Left kidney (tissue), 8 donors: ENCODE results near the gene FOXC1. TPM values are rescaled to one million over a fixed set of nuclear protein-coding genes. Genes with fewer than 3 reads are reported as not detected.

Experiments
- DNase-seq: peaks from one replicate; pipeline ENCODE4 v3.0.0-alpha.2; 2013
- long read RNA-seq, 8 donors: transcript quantifications; one replicate each; lab custom pipeline, GENCODE V29; 2026
- polyA plus RNA-seq: library from polyadenylated mRNA; unstranded; fragments of 120-200 nt; gene quantifications from one replicate; pipeline ENCODE4 v1.2.1, GENCODE V29; 2013; ENCODE audit not compliant: insufficient read length

Gene FOXC1
- polyA plus RNA-seq, result 81.3 TPM
- long read RNA-seq, donor 1, transcript FOXC1-201 (1 exons, 3,926 nt), result minor isoform, 28 of 231 reads
- long read RNA-seq, donor 1, transcript FOXC1-202 (1 exons, 3,831 nt), result major isoform, 203 of 231 reads
- long read RNA-seq, donor 1, partial matches to known transcripts, result 0 of 231 reads
- long read RNA-seq, donor 1, other reads (novel, unspliced or antisense), result 0 of 231 reads
- long read RNA-seq, donor 2, transcript FOXC1-201 (1 exons, 3,926 nt), result minor isoform, 27 of 124 reads
- long read RNA-seq, donor 2, transcript FOXC1-202 (1 exons, 3,831 nt), result major isoform, 97 of 124 reads
- long read RNA-seq, donor 2, partial matches to known transcripts, result 0 of 124 reads
- long read RNA-seq, donor 2, other reads (novel, unspliced or antisense), result 0 of 124 reads
- long read RNA-seq, donor 3, transcript FOXC1-201 (1 exons, 3,926 nt), result minor isoform, 13 of 88 reads
- long read RNA-seq, donor 3, transcript FOXC1-202 (1 exons, 3,831 nt), result major isoform, 75 of 88 reads
- long read RNA-seq, donor 3, partial matches to known transcripts, result 0 of 88 reads
- long read RNA-seq, donor 3, other reads (novel, unspliced or antisense), result 0 of 88 reads
- long read RNA-seq, donor 4, transcript FOXC1-202 (1 exons, 3,831 nt), result major isoform, 37 of 37 reads
- long read RNA-seq, donor 4, partial matches to known transcripts, result 0 of 37 reads
- long read RNA-seq, donor 4, other reads (novel, unspliced or antisense), result 0 of 37 reads
- long read RNA-seq, donor 5, transcript FOXC1-201 (1 exons, 3,926 nt), result minor isoform, 26 of 124 reads
- long read RNA-seq, donor 5, transcript FOXC1-202 (1 exons, 3,831 nt), result major isoform, 98 of 124 reads
- long read RNA-seq, donor 5, partial matches to known transcripts, result 0 of 124 reads
- long read RNA-seq, donor 5, other reads (novel, unspliced or antisense), result 0 of 124 reads
- long read RNA-seq, donor 6, transcript FOXC1-201 (1 exons, 3,926 nt), result minor isoform, 15 of 180 reads
- long read RNA-seq, donor 6, transcript FOXC1-202 (1 exons, 3,831 nt), result major isoform, 165 of 180 reads
- long read RNA-seq, donor 6, partial matches to known transcripts, result 0 of 180 reads
- long read RNA-seq, donor 6, other reads (novel, unspliced or antisense), result 0 of 180 reads
- long read RNA-seq, donor 7, transcript FOXC1-201 (1 exons, 3,926 nt), result minor isoform, 22 of 161 reads
- long read RNA-seq, donor 7, transcript FOXC1-202 (1 exons, 3,831 nt), result major isoform, 139 of 161 reads
- long read RNA-seq, donor 7, partial matches to known transcripts, result 0 of 161 reads
- long read RNA-seq, donor 7, other reads (novel, unspliced or antisense), result 0 of 161 reads
- long read RNA-seq, donor 8, transcript FOXC1-201 (1 exons, 3,926 nt), result minor isoform, 19 of 72 reads
- long read RNA-seq, donor 8, transcript FOXC1-202 (1 exons, 3,831 nt), result major isoform, 53 of 72 reads
- long read RNA-seq, donor 8, partial matches to known transcripts, result 0 of 72 reads
- long read RNA-seq, donor 8, other reads (novel, unspliced or antisense), result 0 of 72 reads

- peak; percentile 93 for DNase-seq
Observed at GRCh38 chr6:1609648-1610496, at the start of gene FOXC1. Gene FOXC1, plus strand, starts transcription at chr6:1609915. Its CDS starts 531 bp downstream, at chr6:1610446.

- no peak for DNase-seq
Observed at GRCh38 chr6:1560281-1561058, 49.2 kb upstream of the FOXC1 start.

- DNase-seq, result no peak
Observed at GRCh38 chr6:1561355-1561754, 48.4 kb upstream of the FOXC1 start.

GRCh38 chr6:1562171-1562955 is 47.4 kb upstream of the FOXC1 start:
- no peak for DNase-seq

DNA sequence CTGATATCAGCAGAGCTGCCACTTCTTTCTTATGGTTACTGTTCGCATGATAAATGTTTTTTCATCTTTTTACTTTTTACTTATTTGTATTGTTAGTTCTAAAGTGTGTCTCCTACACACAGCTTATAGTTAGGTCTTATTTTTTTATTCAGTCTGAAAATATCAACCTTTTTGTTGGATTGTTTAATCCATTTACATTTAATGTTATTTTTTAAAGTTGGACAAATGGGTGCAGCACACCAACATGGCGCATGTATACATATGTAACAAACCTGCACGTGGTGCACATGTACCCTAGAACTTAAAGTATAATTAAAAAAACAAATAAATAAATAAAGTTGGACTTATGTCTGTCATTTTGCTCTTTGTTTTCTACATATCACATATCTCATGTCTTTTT is 40.3 kb upstream of the FOXC1 start:
- DNase-seq, result no peak

DNA sequence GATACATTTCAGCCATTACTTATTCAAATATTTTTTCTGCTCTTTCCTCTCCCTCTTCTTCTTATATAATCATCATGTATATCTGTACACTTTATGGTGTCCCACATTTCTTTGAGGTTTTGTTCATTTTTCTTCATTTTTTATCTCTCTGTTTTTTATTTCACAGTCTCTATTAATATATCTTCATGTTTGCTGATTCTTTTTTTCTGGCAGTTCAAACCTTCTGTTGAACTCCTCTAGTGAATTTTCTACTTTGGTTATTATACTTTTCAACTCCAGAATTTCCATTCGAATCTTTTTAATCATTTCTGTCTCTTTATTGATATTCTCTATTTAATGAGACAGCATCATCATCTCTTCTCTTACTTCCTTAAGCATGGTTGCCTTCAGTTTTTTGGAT is 38.9 kb upstream of the FOXC1 start:
- no peak for DNase-seq

GRCh38 chr6:1572892-1573291 is 36.8 kb upstream of the FOXC1 start:
- DNase-seq, result no peak

DNA sequence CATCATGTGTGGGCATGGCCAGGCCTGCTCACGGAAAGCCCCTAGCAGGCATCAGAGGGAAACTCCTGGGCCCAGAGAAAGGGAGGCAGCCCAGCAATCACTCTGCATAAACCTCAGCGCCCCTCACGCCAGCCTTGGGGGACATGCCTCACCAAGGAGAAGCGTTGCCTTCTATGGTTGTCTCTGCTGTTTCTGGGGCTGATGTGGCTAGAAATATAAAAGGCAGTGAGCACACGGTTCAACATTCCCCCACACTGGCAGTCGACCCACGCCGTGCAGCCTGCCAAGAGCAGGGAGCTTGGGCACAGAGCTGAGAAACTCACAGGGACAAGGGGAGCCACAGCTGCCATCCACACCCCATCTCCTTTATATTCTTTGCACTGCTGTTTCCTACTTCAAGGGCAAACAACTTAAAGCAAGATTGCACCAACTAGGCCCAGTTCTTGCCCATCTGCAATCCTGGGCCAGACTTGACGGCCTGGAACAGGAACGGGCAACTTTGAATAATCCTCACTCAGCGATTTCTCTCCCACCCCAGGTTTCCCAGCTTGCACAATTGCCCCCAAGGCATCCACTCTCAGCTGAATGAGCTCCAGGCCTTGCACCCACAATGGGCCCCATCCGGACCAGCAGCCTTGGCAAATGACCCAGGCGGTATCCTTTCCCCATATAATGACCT is 35.5 kb upstream of the FOXC1 start:
- no peak for DNase-seq

- no peak for DNase-seq
Observed at GRCh38 chr6:1574890-1575209, 34.9 kb upstream of the FOXC1 start.

DNA sequence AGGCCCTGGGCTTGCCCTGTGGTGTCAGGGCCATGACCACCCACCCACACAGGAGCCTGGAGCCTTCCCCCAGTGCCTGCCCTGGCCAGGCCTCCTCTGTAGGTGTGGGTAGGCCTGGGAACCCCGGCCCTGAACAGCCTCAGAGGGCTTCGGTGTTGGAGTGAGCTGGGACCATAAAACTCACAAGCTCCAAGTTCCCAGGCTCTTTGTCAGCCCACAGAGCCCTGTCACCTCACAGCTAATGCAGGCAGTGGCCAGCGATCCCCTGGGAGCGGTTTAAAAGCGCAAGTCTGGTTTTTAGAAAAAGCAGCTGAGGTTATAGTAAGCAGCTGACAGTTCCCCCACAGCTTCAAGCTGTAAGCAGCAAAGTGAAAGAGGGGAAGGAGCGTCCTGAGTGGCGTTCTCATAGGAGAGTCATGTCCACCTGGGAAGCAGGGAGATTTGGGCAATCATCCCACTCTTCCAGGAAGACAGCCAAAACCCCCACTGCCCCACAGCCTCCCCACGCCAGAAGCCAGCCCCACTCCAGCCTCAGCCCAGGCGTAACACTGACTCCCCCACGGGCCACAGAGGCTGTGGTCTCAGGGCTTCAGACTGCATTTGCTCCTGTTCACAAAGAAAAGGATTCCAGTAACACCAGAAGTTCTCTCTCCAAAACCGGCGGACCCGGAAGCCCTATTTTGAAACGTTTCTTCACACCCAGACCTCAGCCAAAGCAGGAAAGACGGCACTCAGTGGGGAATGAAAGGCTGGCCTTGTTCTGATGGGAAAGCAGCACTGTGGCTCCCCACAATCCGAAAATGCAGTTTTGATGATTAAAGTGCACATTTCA is 34.3 kb upstream of the FOXC1 start:
- DNase-seq, result no peak

DNA sequence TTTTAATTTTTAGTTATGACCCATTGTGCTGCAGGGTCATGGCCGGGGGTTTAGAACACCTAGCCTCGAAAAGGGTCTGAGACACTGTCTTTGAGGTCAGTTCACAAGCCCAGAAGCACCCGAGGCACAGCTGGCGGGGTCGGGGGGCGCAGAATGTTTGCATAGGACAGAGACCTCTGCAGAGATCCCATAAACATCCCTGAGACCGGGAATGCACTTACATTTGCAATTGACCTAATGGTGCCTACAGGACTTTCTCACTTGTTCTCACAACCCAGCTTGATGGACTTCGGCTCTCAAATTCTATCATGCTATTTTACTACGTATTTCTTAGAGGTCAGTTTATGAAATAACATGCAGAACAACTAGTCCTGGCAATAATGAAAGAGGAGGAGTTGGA is 33.5 kb upstream of the FOXC1 start:
- DNase-seq, result no peak

- no peak for DNase-seq
Observed at GRCh38 chr6:1576711-1577110, 33.0 kb upstream of the FOXC1 start.

DNA sequence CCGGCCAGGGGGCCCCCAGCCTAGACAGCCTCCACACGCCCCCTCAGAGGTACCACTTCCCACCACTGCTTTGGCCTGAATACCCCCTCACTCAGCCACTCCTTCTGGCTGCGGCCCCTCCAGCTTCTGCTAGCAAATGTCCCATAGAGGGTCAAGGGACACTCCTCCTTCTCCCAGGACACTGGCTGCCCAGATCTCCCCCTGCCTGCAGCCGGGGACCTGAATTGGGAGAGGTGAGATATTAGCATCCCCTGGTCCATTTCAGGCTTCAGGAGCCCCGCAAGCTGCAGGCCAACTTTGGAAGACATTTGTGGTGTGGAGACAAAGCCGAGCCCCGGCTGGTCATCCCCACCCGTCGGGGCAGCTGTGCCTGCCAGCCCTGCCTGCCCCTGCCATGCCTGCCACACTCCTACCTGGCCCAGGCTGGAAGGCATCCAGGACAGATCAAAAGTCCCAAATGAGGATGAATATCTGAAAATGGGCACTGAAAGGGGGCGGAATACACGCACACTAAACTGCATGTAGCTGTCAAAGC is 32.5 kb upstream of the FOXC1 start:
- no peak for DNase-seq

DNA sequence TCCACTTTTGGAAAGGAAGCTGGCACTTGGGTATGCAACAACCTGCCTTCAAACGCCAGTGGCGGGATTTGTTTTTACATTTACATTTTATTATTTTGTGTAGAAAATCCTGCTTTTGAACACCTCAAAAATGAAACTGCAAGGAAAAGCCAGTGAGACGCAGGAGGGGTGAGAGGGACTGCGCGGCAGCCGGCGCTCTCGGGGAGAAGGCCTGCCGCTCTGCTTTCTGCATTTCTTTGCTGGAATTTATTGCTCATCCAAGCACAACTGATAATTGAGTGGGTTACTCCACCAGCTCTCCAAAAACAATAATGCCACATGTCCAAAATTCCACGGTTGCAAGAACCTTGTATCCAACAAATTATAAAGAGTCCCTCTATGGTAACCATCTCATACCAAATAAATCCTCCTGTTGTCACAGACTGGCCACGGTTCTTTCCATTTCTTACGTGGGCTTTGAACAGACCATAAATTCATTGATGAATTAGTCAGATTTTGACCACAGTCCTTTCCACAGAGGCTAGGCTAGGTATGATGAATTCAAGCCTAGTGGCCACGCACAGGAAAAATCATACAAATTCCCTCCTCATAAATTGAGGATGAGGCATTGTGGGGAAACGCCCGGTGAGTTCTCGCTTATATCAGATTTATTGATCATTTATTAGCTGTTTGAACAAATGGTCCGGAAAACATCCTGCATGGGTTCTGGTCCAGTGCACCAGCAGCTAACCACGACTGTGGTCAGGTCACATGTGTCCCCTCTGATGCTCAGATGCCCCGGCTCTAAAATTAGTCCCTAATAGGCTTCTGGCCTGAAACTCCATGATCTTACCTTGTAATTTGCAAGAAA is 31.6 kb upstream of the FOXC1 start:
- no peak for DNase-seq

DNA sequence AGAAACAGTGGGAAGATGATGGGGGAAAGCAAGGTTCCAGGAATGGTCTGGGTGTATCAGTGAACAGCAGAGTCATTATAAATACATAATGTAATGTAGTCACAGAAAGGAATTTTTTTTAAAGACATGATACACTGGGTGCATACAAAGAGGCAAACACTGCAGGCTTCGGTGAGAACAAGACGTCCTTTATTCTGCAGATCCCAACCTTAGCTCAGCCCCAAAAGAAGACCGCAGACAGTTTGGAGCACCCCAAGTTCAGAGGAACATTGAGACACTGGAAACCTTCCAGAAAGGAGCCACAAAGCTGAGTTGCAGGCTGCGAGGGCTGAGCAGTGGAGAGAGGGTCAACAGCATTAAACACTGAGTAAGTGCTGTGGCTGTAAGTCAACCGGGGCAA is 30.6 kb upstream of the FOXC1 start:
- no peak for DNase-seq

DNA sequence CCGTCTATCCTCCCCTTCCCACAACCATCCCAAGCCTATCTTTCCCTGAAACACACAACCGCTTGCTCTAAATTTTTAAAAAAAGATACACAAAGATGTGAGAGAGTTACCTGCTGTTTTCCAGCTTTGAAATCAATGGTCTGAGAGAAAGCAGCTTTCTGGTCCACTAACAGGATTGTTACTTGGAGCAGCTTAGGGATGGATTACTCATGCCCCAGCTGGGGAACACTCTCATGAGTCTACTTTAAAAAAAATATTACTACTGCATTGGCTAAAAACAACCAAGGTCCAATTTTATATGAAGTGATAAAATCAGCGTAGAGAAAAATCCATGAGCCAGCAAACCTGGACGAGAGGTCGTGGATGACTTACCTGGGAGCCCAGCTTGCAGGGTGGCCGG is 29.6 kb upstream of the FOXC1 start:
- DNase-seq, result no peak

DNA sequence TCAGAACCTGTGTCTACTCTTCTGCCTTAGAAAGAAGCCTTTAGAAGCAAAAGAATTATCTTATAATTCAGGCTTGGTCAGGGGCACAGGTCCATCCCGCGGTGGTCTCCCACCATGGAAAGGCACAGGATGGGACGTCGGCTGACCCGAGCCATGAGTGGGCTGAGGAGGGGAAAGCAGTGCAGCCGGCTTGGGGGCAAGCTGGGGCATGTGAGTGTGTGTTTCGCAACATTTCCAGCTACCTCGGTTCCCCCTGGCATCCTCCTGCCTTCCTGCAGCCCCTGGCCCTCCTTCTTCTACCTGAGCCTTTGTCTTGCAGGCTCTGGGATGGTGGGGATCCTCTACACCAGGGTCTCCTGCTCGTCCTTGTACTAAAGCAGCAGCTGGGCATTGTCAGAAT is 29.1 kb upstream of the FOXC1 start:
- DNase-seq, result no peak
